GOT3 (cell line): ENCODE results near the gene LRRC8B.
"Not testable (repeated sequence)": the region's sequence is repeated elsewhere in the genome, so short reads cannot be mapped to it uniquely, and the experiment has no call there.

Experiments used
- DNase-seq: peaks from one replicate; lab custom pipeline; 2025; ENCODE audit warnings: mixed read lengths; lab: John Stamatoyannopoulos, UW

LRRC8B gene

DNA sequence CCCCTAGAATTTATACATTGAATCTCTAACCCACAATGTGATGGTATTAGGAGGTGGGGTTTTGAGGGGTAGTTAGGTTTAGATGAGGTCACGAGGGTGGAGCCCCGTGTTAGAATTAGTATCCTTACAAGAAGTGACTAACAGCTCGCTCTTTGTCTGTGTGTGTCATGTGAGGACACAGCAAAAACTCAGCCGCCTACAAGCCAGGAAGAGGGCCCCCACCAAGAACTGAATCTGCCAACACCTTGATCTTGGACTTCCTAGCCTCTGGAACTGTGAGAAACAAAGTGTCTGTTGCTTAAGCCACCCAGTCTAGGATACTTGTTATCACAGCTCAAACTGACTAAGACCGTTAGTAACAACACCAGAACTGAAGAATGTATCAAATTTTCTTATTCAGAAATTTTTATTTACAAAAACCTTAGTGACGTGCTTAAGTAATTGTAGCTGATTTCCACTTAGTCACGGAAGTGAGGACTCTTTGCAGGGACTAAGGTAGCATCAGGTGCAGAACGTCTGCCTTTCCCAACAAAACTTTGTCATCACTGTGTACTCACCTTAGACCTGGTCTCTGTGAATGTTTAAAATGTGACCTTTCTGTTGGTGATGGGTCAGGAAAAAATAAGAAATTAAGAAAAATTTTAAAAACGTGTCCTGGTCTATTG, 83.8 kb downstream of the LRRC8B start:
- no peak for DNase-seq

DNA sequence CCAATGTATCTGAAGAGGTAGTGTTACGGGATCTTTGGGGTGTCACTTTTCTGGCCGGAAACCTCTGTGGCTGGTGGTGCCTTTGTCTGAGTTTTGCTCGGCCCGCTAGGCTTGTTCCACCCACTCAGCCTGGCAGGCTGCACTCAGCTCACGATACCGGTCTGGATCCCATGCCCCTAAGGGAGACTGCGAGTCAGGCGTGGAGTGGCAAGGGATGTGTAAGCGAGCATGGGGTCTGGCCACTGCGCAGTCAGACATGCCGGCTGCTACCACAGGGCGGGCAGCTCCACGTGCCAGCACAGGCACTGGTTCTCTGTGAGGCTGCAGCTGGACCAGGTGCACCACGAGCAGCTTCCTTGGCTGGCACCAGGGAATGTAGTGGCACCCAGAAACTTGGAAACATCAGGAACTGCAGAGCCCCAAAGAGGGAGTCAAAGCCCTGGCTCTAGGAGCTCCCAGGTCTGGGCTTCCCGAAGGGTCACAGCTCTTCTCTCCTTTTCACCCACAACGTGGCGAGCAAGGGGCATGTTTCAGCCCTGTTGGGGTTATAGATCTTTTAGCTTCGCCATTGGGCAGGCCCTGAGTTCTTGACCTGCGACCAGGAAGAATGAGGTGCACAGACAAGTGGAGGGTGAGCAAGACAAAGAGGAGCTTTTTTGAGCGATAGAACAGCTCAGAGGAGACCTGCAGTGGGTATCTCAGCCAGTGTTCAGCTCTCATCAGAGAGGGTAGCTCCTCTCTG, 84.5 kb downstream of the LRRC8B start:
- no peak for DNase-seq

DNA sequence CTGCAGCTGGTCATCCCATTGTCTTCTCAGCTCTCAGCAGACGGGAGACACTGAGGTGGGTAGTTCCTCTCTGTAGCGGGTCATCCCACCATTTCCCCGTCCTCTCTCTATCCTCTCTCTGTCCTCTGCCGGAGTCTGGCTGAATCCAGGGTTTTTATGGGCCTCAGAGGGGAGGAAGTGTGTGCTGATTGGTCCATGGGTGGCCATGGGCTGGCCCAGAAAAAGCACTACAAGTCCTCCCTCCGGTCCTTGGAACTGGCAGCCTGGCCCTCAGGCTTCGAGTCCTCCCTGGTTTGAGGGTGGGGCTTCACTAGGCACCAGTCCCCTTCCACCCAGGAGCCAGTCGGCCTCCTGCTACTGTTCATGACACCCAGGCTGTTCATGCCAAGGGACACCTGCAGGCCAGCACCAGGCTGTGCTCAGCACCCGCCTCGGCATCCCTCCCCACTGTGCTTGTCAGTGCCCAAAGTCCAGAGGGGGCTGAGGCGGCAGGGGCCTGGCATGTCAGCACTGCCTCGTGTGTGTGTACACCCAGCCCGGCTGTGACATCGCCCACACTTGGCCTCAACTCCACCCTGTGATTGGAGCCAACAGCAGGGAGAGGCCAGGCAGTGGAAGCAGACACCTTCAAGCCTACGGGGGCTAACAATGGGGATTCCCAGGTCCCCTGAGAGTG, 85.3 kb downstream of the LRRC8B start:
- no peak for DNase-seq

DNA sequence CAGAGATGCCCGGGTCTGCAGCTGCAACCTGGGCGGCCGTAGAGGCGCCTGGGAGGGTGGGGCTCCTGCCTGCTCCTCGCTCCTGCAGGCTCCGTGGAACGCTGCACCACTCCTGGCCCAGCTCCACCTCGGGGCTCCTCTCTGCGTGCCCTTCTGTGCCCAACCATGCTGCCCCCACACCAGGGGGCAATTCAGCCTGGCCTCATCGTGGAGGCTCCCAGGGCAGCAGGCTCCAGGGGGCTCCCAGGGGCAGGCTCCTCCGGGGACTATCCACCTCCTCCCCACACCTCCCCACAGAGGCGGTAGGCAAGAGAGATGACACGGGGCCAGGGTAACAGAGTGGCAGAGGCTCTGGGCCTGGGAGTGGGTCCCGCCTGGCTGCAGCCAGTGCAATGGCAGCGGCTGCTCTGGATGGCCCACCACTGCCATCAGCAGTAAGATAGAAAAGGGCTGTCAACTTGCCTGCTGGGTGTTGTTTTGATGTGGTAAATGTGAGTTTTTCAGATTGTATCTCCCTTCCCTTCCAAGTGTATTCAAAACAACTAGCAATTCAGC, 85.9 kb downstream of the LRRC8B start:
- no peak for DNase-seq

DNA sequence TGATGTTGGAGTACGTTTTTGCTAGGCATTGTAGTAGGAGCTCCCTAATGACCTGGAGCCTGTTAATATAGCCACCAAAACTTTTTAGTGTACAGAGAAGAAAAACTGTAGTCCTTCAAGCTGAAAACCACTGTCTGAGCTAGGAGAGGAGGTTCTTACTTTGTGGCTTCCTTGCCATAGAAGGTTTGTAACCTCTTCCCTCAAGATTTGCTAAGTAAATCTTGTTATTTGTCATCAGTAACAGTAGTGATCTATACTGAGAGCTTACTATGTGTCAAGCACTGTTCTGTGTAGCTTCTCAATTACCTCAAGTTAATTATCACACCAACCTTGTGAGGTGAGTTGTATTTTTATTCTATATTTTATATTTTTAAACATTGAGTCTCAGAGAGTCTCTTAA, 87.1 kb downstream of the LRRC8B start:
- DNase-seq: no peak

DNA sequence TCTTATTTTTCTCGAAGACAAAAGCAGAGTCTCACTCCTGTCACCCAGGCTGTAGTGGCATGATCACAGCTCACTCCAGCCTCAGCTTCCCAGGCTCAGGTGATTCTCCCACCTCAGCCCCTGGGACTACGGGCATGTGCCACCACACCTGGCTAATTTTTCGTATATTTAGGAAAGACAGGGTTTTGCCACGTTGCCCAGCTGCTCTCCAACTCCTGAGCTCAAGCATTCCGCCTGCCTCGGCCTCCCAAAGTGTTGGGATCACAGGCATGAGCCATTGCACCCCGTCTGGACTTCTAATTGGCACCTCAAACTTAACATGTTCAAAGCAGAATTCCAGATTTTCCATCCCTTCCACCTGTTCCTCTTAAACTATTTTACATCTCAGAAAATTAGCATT, 89.3 kb downstream of the LRRC8B start:
- DNase-seq: no peak

DNA sequence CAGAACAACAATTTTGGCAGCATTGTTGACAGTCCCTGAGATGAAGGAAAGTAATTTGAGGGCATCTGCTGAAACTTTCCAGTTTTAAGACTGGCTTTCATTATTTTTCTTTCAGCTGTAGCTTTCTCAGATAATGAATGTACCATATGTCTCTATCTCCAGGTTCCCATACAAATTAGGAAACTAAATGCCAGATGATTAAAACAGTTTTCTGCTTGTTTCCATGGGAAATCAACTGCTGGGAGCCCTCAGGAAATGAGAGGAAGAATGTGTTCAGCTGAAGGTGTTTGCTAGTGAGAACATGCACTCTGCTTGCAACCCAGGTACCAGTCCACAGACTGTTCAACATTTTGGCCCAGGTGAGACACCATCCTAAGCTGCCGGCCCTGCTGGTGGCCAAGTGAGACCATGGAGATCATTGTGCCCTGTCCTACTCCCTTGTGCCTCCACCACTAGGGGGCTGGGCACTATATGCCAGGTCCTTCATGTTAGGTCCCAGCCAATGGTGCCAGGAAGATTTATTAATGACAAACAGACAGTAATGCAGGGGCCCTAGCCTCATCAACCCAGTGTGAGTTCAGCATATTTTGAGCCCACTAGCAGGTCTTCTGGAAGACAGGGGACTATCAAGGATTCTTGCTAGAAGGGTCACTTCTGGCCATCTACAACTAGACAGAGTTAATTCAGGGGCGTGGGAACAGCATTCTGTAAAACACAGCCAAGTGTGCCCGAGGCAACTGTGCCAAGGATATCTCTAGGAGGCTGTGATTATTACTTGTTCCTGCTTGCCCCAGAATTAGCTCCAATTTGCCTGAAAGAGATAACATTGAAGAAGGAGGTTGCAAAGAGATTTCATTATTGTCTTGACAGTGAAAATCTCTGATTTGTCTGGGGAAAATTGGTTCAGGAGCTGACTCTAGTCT, 91.3 kb downstream of the LRRC8B start:
- DNase-seq: no peak

DNA sequence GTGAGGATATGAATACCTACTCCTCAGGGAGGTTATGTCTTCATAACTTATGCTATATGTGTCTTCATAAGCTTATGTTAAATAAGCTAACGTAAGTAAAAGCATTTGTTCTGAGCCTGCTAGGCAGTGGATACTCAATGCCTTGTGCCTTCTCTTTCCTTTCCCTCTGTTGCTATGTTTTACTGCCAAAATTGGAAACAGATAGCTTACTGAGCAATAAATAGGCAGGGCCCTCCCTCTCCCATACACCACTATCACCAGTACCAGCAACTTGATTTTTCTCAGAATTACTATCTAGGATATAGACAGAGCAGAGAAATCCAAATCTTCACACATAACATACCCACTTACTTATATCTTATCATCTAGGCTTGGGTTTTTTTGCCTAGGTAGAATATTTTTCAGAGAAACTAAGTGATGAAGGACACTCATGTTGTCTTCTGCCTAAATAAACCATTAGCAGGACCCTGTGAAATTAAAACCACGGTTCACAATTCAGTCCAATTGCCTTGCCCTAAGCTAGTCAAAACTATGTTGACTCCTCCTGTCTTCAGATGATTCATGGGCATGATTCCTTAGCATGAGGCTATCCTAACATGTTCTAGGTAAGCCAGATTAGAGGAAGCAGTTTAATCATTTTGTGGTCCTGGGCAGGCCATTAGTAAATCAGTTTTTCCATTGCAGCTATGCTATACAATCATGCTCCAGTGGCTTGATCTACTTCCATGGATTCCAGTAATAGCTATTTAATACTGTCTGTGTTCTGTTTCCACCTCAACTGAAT, 92.4 kb downstream of the LRRC8B start:
- no peak for DNase-seq

DNA sequence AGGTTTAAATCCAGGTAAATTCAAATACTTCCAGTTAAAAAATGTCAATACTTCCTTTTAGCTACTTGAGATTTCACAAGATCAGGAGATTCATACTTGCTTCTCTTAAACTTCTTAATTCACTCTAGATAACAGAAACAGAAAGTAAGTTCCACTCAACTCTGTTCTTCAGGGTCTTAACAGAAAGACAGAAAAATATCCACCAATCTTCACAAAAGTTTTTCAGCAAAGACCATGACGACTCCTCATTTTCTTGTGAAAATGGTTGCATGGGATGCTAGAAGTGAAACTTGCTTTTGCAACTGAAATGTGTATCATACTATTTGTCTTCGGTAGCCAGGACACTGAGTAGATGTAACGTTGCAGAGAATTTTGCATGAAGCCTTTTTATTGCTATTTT, 96.0 kb downstream of the LRRC8B start:
- DNase-seq: no peak

DNA sequence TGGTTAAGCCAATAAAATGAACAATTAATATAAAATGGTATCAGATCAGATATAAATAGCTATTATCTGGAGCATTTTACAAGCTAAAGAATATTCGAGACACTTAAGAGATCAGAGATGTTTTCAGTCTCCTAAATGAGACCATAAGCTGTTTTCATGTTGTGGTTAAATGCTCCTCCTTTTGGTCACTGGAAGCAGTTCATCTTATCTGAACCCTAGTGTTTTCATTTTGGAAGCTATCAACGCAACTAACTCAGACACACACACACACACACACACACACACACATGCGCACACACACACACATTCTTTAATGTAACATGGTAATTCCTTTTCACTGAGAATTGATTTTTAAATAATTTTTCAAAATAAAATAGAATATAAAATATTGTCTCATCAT, 98.3 kb downstream of the LRRC8B start:
- DNase-seq: no peak

DNA sequence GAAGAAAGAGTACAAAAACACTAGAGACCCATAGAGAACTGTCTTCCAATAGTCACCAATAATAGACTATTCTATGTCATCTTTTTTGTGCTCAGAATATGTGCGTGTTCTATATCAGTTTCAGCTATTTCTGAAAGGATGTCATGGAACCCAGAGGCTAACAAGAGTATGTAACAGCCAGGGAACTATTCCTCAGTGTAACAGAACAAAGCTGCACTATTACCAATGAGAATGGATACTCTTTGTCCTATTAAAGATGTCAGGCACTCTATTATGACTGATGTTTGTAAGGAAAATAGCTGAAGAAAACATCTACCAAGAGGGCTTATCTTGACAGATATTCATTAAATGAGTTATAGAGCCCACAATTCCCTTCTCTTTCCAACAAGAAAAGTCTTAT, 99.7 kb downstream of the LRRC8B start:
- DNase-seq: no peak

DNA sequence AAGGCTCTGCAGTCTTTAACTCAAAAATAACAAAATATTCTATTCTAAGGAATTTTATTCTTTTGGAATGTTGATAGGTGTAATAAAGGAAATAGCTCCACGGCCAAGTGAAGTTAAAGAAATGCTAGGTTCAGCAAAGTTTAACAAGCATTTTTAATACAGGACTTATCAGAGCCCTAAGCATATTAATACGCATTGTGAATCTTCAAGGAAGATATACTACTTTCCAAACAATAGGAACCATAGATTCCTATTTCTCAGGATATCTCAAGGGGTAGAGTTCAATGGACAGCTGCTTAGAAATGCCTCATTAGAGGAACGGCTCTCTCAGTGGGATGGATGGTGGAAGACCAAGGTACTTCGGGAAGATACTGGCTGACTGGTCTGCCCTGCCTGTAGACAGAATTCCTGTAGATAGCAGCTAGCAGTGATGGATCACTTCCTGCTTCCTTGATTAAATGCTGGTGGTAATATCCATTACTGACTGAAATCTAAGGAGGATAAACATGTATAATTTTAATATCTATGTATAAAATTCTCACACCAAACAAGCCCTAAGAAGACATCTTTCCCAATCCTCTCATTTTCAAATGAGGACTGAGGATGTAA, 100.2 kb downstream of the LRRC8B start:
- DNase-seq: no peak

DNA sequence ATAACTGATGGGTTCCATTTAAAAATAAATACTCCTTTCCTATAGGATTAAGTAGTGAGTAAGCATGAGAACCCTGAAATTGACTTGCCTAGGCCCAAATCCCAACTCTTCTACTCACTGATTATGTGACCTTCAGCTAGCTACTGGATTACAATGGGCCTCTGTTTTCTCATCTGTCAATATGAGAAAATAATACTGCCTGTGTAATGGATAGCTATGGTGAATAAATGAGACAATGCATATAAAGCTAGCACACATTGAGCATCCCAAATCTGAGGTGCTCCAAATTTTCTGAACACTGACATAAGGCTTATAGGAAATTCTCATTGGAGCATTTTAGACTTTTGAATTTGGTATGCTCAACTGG, 103.0 kb downstream of the LRRC8B start:
- no peak for DNase-seq

DNA sequence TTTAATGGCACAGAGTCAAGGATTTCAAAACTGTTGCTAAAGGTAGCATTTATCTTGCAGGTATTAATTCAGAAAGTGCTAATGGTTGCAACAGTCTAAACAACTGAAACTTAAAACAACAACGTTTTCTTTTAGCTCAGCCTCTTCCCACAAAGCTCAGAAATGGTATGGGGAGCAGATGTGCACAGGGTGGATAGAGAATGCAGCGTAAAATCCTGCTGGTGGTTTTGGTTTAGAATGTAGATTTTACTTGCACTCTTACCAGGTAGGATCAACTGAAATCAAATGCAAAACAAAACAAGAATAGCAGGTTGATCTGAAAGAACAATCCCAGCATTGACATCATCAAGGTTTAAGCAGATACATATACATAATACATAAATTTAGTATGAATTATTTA, 104.5 kb downstream of the LRRC8B start:
- no peak for DNase-seq

DNA sequence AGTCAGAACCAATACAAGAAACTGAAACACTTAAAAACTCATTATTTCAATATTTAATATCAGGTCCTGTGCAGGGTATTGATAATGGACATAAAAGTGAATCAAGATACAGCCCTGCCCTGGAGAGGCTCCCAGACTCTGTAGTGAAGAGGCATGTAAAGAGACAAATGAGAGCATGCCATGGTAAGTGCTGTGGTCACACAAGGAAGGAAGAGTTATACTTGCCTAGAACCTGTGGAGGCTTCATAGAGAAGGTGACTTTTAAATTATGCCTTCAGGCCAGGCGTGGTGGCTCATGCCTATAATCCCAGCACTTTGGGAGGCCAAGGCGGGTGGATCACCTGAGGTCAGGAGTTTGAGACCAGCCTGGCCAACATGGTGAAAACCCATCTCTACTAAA, 105.0 kb downstream of the LRRC8B start:
- not testable (repeated sequence) for DNase-seq

DNA sequence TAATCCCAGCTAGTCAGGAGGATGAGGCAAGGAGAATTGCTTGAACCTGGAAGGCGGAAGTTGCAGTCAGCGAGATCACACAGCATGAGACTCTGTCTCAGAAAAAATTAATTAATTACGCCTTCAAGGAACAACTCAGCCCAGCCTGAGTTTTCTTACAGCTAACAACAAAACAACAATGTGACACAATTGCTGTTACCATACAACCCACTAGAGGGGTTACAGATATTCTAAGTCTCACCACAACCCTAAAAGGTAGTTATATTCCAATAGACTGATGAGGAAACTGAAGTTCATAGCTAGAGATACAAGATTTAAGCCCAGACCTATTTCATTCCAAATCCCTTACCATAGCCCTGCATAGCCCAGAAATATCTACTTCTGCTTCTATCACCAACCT, 105.4 kb downstream of the LRRC8B start:
- DNase-seq: no peak

DNA sequence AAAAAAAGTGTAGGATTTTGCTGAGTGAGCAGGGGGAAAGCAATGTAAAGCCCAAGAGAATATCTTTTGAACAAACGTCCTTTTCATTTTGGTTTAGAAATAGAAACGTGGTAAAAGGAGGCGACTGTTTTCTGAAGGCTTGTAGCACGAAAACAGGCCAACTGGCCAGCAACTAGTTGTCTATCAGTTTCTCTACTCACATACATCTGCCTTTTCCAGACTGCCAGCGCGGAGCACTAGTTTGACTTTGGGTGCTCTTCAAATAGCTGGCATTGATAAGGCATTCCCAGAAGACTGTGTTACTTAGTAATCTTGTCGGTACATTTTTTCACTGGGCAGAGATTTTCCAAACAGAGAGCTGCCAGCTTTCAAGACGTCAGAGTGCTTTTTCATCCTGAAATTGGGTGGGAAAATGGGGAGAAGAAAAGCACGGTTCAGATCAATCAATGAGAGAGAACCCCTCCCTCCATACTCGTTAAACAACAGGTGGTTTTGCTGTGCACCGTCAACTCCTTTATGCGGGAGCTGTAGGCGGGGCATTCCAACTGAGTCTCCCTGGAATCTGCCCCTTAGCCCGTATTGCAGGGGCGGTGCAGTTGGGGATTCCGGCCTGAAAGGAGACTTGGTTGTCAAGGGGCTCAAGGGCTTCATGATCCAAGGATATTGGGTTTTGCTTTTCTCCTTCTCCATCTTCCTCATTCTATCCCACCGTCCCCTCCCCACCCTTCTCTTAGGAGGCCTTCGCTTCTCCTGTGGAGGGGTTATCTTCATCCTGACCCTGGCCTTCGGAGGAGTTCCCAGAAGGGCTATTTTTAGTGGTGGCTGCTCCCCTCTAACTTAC, 107.4 kb downstream of the LRRC8B start:
- DNase-seq: no peak

DNA sequence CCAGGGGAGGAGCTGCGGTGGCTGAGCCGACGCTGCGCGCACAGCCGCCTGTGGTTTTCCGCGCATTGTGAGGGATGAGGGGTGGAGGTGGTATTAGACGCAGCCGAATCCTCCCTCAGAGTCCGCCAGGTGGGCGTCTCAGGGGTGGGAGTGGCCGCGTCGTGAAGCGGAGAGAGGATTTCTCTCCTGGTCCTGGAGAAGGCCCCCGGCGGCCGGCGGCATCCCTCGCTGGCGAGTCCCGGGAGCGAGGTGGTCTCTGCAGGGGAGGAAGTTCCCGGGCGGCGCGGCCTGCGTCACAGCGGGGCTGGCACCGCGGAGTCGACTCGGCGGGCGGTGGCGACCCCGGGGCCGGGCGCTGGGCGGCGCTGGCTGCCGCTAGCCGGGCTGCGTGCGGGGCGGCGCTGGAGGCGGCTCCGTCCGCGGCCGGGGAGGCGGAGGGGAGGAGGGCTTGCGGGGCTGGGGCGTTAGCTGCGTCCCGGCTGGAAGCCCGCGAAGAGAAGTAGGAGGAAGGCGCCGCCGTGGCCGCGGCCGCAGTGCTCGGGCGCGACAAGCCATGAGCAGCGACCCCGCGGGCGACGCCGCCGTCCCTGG, 108.1 kb downstream of the LRRC8B start, which contains the start of gene LRRC8C:
Gene LRRC8C (plus strand): TSS at position 464 of the 591 bp plus-strand sequence. CDS start 53,354 bp downstream, outside the sequence.
- peak; percentile 34 for DNase-seq

DNA sequence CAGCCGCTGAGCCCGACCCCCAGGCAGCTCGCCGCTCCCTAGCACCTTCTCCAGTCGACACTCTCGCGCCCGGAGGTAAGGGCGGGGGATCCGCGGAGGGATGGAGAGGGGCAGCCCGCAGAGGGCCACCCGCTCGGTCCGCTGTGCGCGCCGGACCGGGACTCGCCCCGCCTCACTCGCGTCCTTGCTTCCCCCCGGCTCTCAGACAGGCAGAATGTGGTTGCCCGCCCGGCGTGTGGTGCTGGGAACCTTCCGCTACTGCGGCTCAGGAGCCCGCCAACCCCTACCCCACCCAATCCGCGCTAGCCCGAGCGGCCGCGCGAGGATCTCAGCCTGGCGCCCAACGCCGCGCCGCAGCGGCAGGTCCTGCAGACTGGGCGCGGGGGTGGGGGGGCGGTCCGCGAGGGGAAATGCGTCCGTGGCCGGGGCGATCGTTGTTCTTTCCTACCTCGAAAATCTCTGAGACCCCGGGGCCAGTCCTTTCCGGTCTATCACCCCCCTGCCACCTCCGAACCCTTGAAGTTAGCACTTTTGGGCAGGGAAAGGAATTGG, 108.7 kb downstream of the LRRC8B start:
- no peak for DNase-seq
